Measurements from ENCODE around the gene TOPBP1.

TOPBP1 gene

DNA sequence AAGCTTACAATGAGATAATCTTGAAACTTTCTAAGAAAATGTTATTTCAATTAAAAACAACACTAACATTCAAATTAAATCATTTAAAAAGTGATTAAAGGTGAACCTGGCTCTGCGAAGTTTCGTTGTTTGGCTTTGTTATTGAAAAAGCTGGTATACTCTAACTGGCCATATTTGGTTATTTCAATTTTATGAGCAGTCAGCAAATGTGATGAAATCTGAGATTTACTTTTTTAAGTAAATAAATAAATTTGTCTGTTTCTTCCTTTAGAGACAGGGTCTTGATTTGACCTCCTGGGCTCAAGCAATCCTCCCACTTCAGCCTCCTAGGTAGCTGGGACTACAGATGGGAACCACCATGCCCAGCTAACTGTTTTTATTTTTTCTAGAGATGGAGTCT lies 50.2 kb downstream of the TOPBP1 start:
- Histone ChIP-seq H3K4me1 (ENCODE audit: low read depth, poor library complexity, severe bottlenecking) (no peaks in the 10 kb centered on the region), H4K20me1 (ENCODE audit: insufficient read depth) (no peaks in the 10 kb centered on the region), H3K4me3 (IDR thresholded peaks at IDR 0.05; ENCODE audit: insufficient read depth, low read depth, low read length) (no peak overlapping the region), H2AFZ (ENCODE audit: low read depth) (no peak overlapping the region), H3K27me3 (ENCODE audit: insufficient read depth, low read depth) (no peaks in the 10 kb centered on the region), H3K79me2 (ENCODE audit: insufficient read depth, low read depth) (no peaks in the 10 kb centered on the region), H3K4me2 (no peak overlapping the region), H3K9ac (no peak overlapping the region), H3K27ac (no peak overlapping the region), H3K36me3 (ENCODE audit: insufficient read depth) (peaks cover 7% of the 10 kb centered on the region; the same call in 1 of the 2 replicates)
- TF ChIP-seq CTCF (conservative IDR thresholded peaks at IDR 0.05; ENCODE audit: low read depth, low read length): no peak

DNA sequence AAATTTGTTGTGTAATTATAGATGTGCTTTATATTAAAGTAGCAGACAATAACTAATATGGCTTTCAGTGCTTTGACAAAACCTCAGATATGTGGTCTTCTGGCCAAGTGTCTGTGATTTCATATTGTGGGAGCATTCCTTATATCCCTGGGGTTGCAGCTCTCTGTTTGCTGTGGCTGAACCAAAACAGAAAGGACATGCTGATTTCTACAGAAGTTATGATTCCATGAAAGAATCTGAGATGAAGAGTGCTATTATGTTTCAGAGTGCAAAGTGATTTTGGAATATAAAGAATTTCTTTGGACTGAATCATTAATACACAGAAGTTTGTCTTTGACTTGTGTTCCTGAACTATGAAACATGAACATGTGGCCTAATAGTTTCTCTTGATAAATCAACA lies 51.7 kb downstream of the TOPBP1 start:
- peaks cover 5% of the 10 kb centered on the region; the same call in 1 of the 2 replicates for H3K36me3 ChIP-seq (ENCODE audit: insufficient read depth)
- no peak for TF ChIP-seq CTCF (conservative IDR thresholded peaks at IDR 0.05; ENCODE audit: low read depth, low read length)
- H3K4me3 ChIP-seq (IDR thresholded peaks at IDR 0.05; ENCODE audit: insufficient read depth, low read depth, low read length): no peak overlapping the region

DNA sequence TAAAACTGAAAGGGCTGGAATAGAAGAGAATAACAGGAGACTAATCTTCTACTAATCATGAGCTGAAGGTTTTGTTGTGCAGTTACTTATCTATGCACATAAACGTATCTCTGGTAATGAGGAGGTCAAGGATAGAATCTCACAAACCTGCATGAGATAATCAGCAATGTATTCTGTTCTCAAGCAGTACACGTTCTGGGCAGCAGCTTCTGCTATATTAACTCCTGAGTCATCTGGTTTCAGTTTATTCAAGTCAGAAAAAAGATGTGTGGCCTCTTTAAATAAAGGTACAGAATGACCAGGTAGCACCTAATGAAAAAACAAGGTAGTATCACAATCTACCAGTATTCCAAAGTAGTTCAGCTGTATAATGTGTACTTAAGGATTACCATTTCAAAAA lies 53.4 kb downstream of the TOPBP1 start:
- Histone ChIP-seq H3K4me2 (no peak overlapping the region), H3K4me3 (IDR thresholded peaks at IDR 0.05; ENCODE audit: insufficient read depth, low read depth, low read length) (no peak overlapping the region), H3K27me3 (ENCODE audit: insufficient read depth, low read depth) (no peaks in the 10 kb centered on the region), H3K36me3 (ENCODE audit: insufficient read depth) (peaks cover 11% of the 10 kb centered on the region; the same call in 1 of the 2 replicates), H3K4me1 (ENCODE audit: low read depth, poor library complexity, severe bottlenecking) (no peaks in the 10 kb centered on the region), H4K20me1 (ENCODE audit: insufficient read depth) (no peaks in the 10 kb centered on the region), H2AFZ (ENCODE audit: low read depth) (no peak overlapping the region), H3K27ac (no peak overlapping the region), H3K79me2 (ENCODE audit: insufficient read depth, low read depth) (no peaks in the 10 kb centered on the region), H3K9ac (no peak overlapping the region)
- TF ChIP-seq CTCF (conservative IDR thresholded peaks at IDR 0.05; ENCODE audit: low read depth, low read length): no peak

More for the DNA sequence above, 51.7 kb downstream of the TOPBP1 start:
- Histone ChIP-seq H3K27me3 (ENCODE audit: insufficient read depth, low read depth) (no peaks in the 10 kb centered on the region), H3K4me2 (no peak overlapping the region), H3K79me2 (ENCODE audit: insufficient read depth, low read depth) (no peaks in the 10 kb centered on the region), H3K4me1 (ENCODE audit: low read depth, poor library complexity, severe bottlenecking) (no peaks in the 10 kb centered on the region), H3K9ac (no peak overlapping the region), H2AFZ (ENCODE audit: low read depth) (no peak overlapping the region), H4K20me1 (ENCODE audit: insufficient read depth) (no peaks in the 10 kb centered on the region), H3K27ac (no peak overlapping the region)

- Histone ChIP-seq H3K4me1 (ENCODE audit: low read depth, poor library complexity, severe bottlenecking) (no peaks in the 10 kb centered on the region), H3K4me3 (IDR thresholded peaks at IDR 0.05; ENCODE audit: insufficient read depth, low read depth, low read length) (no peak overlapping the region), H3K27me3 (ENCODE audit: insufficient read depth, low read depth) (no peaks in the 10 kb centered on the region), H3K4me2 (no peak overlapping the region), H3K36me3 (ENCODE audit: insufficient read depth) (peaks cover 11% of the 10 kb centered on the region; the same call in 1 of the 2 replicates), H3K79me2 (ENCODE audit: insufficient read depth, low read depth) (no peaks in the 10 kb centered on the region), H2AFZ (ENCODE audit: low read depth) (no peak overlapping the region), H4K20me1 (ENCODE audit: insufficient read depth) (no peaks in the 10 kb centered on the region), H3K9ac (no peak overlapping the region), H3K27ac (no peak overlapping the region)
- TF ChIP-seq CTCF (conservative IDR thresholded peaks at IDR 0.05; ENCODE audit: low read depth, low read length): no peak
Observed at GRCh38 chr3:133607816-133608215, 53.9 kb downstream of the TOPBP1 start.
